GM06990 (cell line): Measurements from ENCODE around the gene CRABP2.

ENCODE experiments used
- DNase-seq: peaks from one replicate; pipeline ENCODE4 v3.0.0-alpha.2; 2011; ENCODE audit not compliant: insufficient read length; ENCODE audit errors: extremely low read depth
- H3K27me3 ChIP-seq: replicated peaks from 2 replicates; pipeline ENCODE4 v1.6.0; 2011; ENCODE audit warnings: low read length; ENCODE audit not compliant: control insufficient read depth, insufficient read depth
- H3K36me3 ChIP-seq: 2 replicates; pipeline ENCODE4 v1.5.1; 2011; ENCODE audit warnings: low read length; ENCODE audit not compliant: control insufficient read depth, insufficient read depth
- H3K4me3 ChIP-seq: replicated peaks from 2 replicates; pipeline ENCODE4 v1.5.1; 2011; ENCODE audit warnings: low read depth, mild to moderate bottlenecking, control low read depth, low read length
- TF ChIP-seq, protein P1 (sequence below): IDR thresholded peaks from 2 replicates; pipeline ENCODE4 v1.5.1; 2011; ENCODE audit warnings: low read length, control low read depth, mild to moderate bottlenecking, inconsistent platforms; ENCODE audit not compliant: insufficient read depth, poor library complexity, severe bottlenecking

The CRABP2 gene

GRCh38 chr1:156693848-156694689 lies 11.3 kb downstream of the CRABP2 start:
- H3K27me3 ChIP-seq = peaks cover 1% of the 10 kb centered on the region
- no peak overlapping the region for H3K4me3 ChIP-seq
- no peaks in the 10 kb centered on the region for H3K36me3 ChIP-seq
- no peak for DNase-seq
- TF ChIP-seq, protein P1, sequence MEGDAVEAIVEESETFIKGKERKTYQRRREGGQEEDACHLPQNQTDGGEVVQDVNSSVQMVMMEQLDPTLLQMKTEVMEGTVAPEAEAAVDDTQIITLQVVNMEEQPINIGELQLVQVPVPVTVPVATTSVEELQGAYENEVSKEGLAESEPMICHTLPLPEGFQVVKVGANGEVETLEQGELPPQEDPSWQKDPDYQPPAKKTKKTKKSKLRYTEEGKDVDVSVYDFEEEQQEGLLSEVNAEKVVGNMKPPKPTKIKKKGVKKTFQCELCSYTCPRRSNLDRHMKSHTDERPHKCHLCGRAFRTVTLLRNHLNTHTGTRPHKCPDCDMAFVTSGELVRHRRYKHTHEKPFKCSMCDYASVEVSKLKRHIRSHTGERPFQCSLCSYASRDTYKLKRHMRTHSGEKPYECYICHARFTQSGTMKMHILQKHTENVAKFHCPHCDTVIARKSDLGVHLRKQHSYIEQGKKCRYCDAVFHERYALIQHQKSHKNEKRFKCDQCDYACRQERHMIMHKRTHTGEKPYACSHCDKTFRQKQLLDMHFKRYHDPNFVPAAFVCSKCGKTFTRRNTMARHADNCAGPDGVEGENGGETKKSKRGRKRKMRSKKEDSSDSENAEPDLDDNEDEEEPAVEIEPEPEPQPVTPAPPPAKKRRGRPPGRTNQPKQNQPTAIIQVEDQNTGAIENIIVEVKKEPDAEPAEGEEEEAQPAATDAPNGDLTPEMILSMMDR = no peak

- Histone ChIP-seq H3K27me3 (peaks cover 1% of the 10 kb centered on the region), H3K36me3 (no peaks in the 10 kb centered on the region), H3K4me3 (no peak overlapping the region)
- no peak for DNase-seq
- TF ChIP-seq, protein P1 = no peak
These were observed 12.2 kb downstream of the CRABP2 start for GRCh38 chr1:156692925-156693847.

DNA sequence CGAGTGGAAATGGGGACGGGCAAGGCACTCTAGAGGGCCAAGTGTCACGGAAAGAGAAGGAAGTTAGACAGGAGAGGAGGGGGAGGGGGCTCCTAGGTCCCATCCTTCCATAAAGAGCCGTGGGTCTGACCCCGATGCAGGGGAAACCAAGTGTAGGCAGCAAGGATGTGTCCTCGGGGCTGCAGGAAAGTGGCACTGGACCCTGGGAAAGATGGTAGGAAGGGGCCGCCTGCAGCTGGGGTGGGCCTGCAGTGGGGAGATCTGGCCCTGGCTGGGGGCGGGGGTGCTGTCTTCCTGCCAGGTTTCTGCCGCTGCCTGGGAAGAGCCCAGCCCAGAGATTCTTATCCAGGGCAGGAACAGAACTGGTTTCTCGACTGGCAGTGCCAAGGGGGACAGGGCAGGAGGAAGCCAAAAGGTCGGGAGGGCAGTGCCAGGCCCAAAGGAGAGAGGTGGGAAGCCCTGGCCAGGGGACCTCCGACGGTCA lies 12.9 kb downstream of the CRABP2 start:
- Histone ChIP-seq H3K36me3 (no peaks in the 10 kb centered on the region), H3K4me3 (no peak overlapping the region), H3K27me3 (peaks cover 1% of the 10 kb centered on the region)
- DNase-seq = no peak
- TF ChIP-seq, protein P1 = no peak

DNA sequence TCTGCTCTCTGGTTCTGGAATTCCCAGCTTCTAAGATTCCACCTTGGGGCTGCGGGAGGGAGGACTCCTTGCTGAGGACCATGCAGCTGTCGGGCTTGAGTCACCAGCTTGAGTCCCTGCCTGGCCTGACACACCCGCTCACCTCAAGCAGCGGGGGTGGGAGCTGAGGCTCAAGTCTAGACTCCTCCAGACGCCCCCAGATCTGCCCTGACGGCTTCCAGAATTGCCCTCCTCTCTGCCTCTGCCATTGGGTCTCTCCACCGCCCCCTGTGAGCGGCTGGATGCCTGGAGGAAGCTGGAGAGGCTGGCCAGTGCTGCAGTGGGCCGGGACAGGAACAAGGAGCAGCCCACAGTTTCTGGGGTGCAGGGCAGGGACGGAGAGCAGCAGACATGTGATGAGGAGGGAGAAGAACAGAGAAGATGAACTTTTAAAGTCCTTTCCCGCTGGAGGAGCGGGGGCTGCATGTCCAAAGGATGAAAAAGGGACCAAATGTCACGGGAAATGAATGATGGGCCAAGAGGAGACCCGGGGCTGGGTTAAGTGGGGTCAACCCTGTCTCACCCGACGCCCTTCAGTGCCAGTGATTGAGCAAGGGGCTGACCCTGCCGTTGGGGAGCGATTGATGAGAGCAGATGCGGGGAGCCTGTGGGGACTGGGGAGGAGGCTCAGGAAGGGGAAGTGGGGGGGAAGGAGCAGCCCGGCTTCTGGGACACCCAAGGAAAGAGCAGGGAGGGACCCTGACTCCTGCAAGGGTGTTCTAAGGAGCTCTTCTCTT lies 13.5 kb downstream of the CRABP2 start:
- no peaks in the 10 kb centered on the region for H3K36me3 ChIP-seq
- H3K4me3 ChIP-seq = no peak overlapping the region
- TF ChIP-seq, protein P1 = no peak
- H3K27me3 ChIP-seq = peaks cover 1% of the 10 kb centered on the region
- no peak for DNase-seq

- Histone ChIP-seq H3K27me3 (peaks cover 1% of the 10 kb centered on the region), H3K36me3 (no peaks in the 10 kb centered on the region), H3K4me3 (no peak overlapping the region)
- no peak for DNase-seq
- TF ChIP-seq, protein P1 = no peak
These were observed 14.2 kb downstream of the CRABP2 start for GRCh38 chr1:156691191-156691590.
